ENCODE data around the gene EVA1C. TPM values are rescaled to one million over a fixed set of nuclear protein-coding genes. Genes with fewer than 3 reads are reported as not detected.
"Not testable (repeated sequence)": the region's sequence is repeated elsewhere in the genome, so short reads cannot be mapped to it uniquely, and the experiment has no call there.

Gene EVA1C
- total and polyA plus RNA-seq, 9 donors: 1.3 to 2.9 (median 2.0) TPM

- Histone ChIP-seq H3K27me3 (ENCODE audit: control insufficient read depth, insufficient read depth, low read length) (no peaks in the 10 kb centered on the region), H3K27ac (ENCODE audit: low read length) (no peak overlapping the region), H3K36me3 (ENCODE audit: control insufficient read depth, insufficient read depth, low read length) (no peaks in the 10 kb centered on the region), H3K9me3 (replicated peaks; ENCODE audit: control insufficient read depth, low read depth, low read length) (no peaks in the 10 kb centered on the region), H3K4me1 (ENCODE audit: control insufficient read depth, insufficient read depth, low read length) (peaks cover 10% of the 10 kb centered on the region), H3K4me3 (ENCODE audit: low read length) (no peak overlapping the region)
- WGBS (ENCODE audit: insufficient coverage): no CpG with 5 or more reads among the region's 9 CpGs
- no peak for DNase-seq
These were observed 44.9 kb downstream of the EVA1C start for GRCh38 chr21:32457360-32457840.

DNA sequence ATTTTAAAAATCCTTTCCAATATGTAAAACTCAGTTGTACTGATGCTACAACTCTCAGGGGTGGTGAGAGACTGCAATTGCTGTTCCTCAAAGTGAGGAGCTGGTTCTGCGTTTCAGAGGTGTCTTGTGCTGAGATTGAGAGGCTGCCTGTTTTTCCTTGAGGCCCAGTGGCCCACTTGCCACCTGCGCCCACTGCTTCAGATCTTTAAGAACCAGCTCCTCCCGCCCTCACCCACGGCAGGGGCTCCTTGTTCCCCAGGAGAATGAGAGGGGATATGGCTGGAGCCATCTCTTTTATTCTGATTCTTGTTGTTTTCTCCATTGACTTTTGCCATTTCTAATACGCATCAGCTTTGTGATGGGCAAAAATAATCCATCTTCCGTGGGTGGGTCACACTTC, 45.5 kb downstream of the EVA1C start:
- no peak for DNase-seq
- no peaks in the 10 kb centered on the region for H3K27me3 ChIP-seq (ENCODE audit: control insufficient read depth, insufficient read depth, low read length)
- H3K27ac ChIP-seq (ENCODE audit: low read length): no peak overlapping the region
- H3K4me1 ChIP-seq (ENCODE audit: control insufficient read depth, insufficient read depth, low read length): peaks cover 10% of the 10 kb centered on the region
- no peak overlapping the region for H3K4me3 ChIP-seq (ENCODE audit: low read length)
- WGBS (ENCODE audit: insufficient coverage): 59% methylated on average over 2 of the region's 6 CpGs
- H3K36me3 ChIP-seq (ENCODE audit: control insufficient read depth, insufficient read depth, low read length): no peaks in the 10 kb centered on the region
- no peaks in the 10 kb centered on the region for H3K9me3 ChIP-seq (replicated peaks; ENCODE audit: control insufficient read depth, low read depth, low read length)

- 73% methylated on average over 2 of the region's 5 CpGs for WGBS (ENCODE audit: insufficient coverage)
- no peaks in the 10 kb centered on the region for H3K9me3 ChIP-seq (replicated peaks; ENCODE audit: control insufficient read depth, low read depth, low read length)
- H3K36me3 ChIP-seq (ENCODE audit: control insufficient read depth, insufficient read depth, low read length): no peaks in the 10 kb centered on the region
- peaks cover 10% of the 10 kb centered on the region for H3K4me1 ChIP-seq (ENCODE audit: control insufficient read depth, insufficient read depth, low read length)
- no peak for DNase-seq
- H3K27me3 ChIP-seq (ENCODE audit: control insufficient read depth, insufficient read depth, low read length): no peaks in the 10 kb centered on the region
- no peak overlapping the region for H3K27ac ChIP-seq (ENCODE audit: low read length)
- H3K4me3 ChIP-seq (ENCODE audit: low read length): no peak overlapping the region
These were observed 47.5 kb downstream of the EVA1C start for GRCh38 chr21:32459972-32460371.

DNA sequence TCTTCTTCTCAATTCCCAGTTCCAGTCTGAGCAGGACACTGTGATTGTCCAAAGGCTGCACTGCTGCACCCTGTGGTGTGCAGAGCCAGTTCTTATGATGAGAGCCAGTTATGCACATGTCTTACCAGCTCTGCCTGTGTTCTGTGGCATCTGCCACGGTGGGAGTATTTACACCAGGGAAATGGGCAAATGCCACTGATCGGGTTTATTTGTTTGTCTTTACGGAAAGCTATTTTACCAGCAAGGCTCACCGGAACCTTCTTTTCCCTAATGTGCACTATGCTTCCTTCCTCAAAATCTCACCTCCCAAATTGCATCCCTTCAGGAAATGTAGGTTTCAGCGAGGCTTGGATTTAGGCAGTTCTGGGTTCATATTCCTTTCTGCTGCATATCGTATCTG, 49.0 kb downstream of the EVA1C start:
- Histone ChIP-seq H3K36me3 (ENCODE audit: control insufficient read depth, insufficient read depth, low read length) (no peaks in the 10 kb centered on the region), H3K27ac (ENCODE audit: low read length) (no peak overlapping the region), H3K4me3 (ENCODE audit: low read length) (no peak overlapping the region), H3K27me3 (ENCODE audit: control insufficient read depth, insufficient read depth, low read length) (no peaks in the 10 kb centered on the region), H3K4me1 (ENCODE audit: control insufficient read depth, insufficient read depth, low read length) (peaks cover 10% of the 10 kb centered on the region), H3K9me3 (replicated peaks; ENCODE audit: control insufficient read depth, low read depth, low read length) (no peaks in the 10 kb centered on the region)
- WGBS (ENCODE audit: insufficient coverage): 88% methylated on average over 3 of the region's 6 CpGs
- DNase-seq: no peak

GRCh38 chr21:32462564-32462963, 50.1 kb downstream of the EVA1C start:
- H3K36me3 ChIP-seq (ENCODE audit: control insufficient read depth, insufficient read depth, low read length); H3K9me3 ChIP-seq (replicated peaks; ENCODE audit: control insufficient read depth, low read depth, low read length); H3K4me3 ChIP-seq (ENCODE audit: low read length); DNase-seq; H3K4me1 ChIP-seq (ENCODE audit: control insufficient read depth, insufficient read depth, low read length); H3K27ac ChIP-seq (ENCODE audit: low read length); H3K27me3 ChIP-seq (ENCODE audit: control insufficient read depth, insufficient read depth, low read length): not testable (repeated sequence)
- no CpG with 5 or more reads among the region's 3 CpGs for WGBS (ENCODE audit: insufficient coverage)

- Histone ChIP-seq H3K27ac (ENCODE audit: low read length) (no peak overlapping the region), H3K4me1 (ENCODE audit: control insufficient read depth, insufficient read depth, low read length) (no peaks in the 10 kb centered on the region), H3K9me3 (replicated peaks; ENCODE audit: control insufficient read depth, low read depth, low read length) (no peaks in the 10 kb centered on the region), H3K4me3 (ENCODE audit: low read length) (no peak overlapping the region), H3K36me3 (ENCODE audit: control insufficient read depth, insufficient read depth, low read length) (no peaks in the 10 kb centered on the region), H3K27me3 (ENCODE audit: control insufficient read depth, insufficient read depth, low read length) (no peaks in the 10 kb centered on the region)
- DNase-seq: no peak
- WGBS (ENCODE audit: insufficient coverage): no CpG with 5 or more reads among the region's 7 CpGs
These were observed 50.9 kb downstream of the EVA1C start for GRCh38 chr21:32463367-32463766.

DNA sequence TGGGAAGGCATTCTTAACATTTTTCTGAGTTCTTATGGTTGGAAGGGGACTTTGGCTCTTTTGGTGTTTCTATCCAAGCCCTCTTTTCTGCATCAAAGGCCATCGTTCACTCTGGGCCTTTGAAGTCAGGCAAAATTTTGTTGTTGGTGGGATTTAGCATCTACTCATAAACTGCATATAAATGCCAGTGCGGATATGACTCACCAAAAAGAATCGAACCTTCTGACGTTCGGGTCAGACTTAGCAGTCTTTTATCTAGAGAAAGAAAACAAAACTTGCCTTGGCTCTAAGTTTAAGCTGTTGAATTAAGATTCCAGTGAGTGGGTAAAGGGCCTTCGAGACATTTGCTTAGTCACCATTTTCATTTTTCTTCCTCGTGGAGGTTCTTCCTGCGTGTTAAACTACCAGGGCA, 51.4 kb downstream of the EVA1C start:
- DNase-seq: no peak
- no peak overlapping the region for H3K27ac ChIP-seq (ENCODE audit: low read length)
- no peaks in the 10 kb centered on the region for H3K36me3 ChIP-seq (ENCODE audit: control insufficient read depth, insufficient read depth, low read length)
- no peak overlapping the region for H3K4me3 ChIP-seq (ENCODE audit: low read length)
- H3K9me3 ChIP-seq (replicated peaks; ENCODE audit: control insufficient read depth, low read depth, low read length): no peaks in the 10 kb centered on the region
- no CpG with 5 or more reads among the region's 8 CpGs for WGBS (ENCODE audit: insufficient coverage)
- H3K27me3 ChIP-seq (ENCODE audit: control insufficient read depth, insufficient read depth, low read length): no peaks in the 10 kb centered on the region
- H3K4me1 ChIP-seq (ENCODE audit: control insufficient read depth, insufficient read depth, low read length): no peaks in the 10 kb centered on the region

DNA sequence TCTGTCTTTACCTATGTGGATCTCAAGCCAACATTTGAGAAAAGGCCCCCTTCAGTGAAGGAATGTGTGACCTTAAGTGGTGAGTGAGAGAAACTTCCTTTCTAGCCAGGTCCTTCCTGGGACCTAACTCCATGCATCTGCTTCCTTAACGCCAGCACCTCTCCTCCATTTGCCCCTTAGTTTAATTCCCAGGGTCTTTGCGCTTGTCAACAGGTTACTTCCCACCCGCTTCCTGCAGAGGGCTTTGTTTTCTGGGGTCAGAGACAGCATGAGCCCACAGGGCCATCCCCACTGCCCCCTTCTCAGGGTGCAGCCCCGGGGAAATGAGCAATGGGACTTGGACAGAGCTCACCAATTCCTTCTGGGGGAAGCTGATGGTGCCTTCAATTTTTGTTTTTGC, 54.8 kb downstream of the EVA1C start:
- Histone ChIP-seq H3K27ac (ENCODE audit: low read length) (no peak overlapping the region), H3K4me3 (ENCODE audit: low read length) (no peak overlapping the region), H3K9me3 (replicated peaks; ENCODE audit: control insufficient read depth, low read depth, low read length) (no peaks in the 10 kb centered on the region), H3K27me3 (ENCODE audit: control insufficient read depth, insufficient read depth, low read length) (no peaks in the 10 kb centered on the region), H3K4me1 (ENCODE audit: control insufficient read depth, insufficient read depth, low read length) (no peaks in the 10 kb centered on the region), H3K36me3 (ENCODE audit: control insufficient read depth, insufficient read depth, low read length) (no peaks in the 10 kb centered on the region)
- WGBS (ENCODE audit: insufficient coverage): 44% methylated on average over 3 of the region's 4 CpGs
- DNase-seq: no peak

DNA sequence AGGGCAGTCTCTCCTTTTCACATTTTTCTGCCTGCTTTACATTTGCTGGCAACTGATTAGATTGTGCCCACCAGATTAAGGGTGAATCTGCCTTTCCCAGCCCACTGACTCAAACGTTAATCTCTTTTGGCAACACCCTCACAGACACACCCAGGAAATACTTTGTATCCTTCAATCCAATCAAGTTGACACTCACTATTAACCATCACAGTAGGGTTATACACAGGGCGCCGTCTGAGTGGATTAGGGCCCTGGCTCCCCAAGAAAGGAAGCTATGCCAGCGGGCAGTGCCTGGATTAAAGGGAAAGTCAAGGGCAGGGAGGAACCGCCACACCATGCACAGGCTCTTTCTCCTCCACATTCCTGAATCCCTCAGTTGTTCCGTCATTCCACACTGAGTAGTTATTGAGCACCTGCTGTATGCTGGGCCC, 56.2 kb downstream of the EVA1C start:
- no peak overlapping the region for H3K4me3 ChIP-seq (ENCODE audit: low read length)
- no peaks in the 10 kb centered on the region for H3K9me3 ChIP-seq (replicated peaks; ENCODE audit: control insufficient read depth, low read depth, low read length)
- no peaks in the 10 kb centered on the region for H3K36me3 ChIP-seq (ENCODE audit: control insufficient read depth, insufficient read depth, low read length)
- H3K27me3 ChIP-seq (ENCODE audit: control insufficient read depth, insufficient read depth, low read length): no peaks in the 10 kb centered on the region
- WGBS (ENCODE audit: insufficient coverage): 13% methylated on average over 1 of the region's 6 CpGs
- no peak overlapping the region for H3K27ac ChIP-seq (ENCODE audit: low read length)
- no peaks in the 10 kb centered on the region for H3K4me1 ChIP-seq (ENCODE audit: control insufficient read depth, insufficient read depth, low read length)
- DNase-seq: no peak

DNA sequence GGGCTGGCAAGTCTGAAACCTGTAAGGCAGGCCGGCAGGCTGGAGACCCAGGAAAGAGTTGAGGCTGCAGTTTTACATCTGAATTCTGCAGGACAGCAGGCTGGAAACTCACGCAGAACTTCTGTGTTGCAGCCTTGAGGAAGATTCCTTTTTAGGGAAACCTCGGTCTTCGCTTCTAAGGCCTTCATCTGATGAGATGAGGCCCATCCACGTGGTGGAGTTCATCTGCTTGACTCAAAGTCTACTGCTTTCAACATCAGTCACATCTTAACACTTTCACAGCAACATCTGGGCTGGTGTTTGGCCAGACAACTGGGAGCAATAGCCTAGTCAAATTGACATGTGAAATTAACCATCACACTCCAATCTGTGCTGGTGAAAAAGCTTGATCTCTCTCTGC, 57.1 kb downstream of the EVA1C start:
- peaks cover 2% of the 10 kb centered on the region for H3K4me1 ChIP-seq (ENCODE audit: control insufficient read depth, insufficient read depth, low read length)

GRCh38 chr21:32470206-32470605, 57.7 kb downstream of the EVA1C start:
- no peaks in the 10 kb centered on the region for H3K9me3 ChIP-seq (replicated peaks; ENCODE audit: control insufficient read depth, low read depth, low read length)
- peaks cover 7% of the 10 kb centered on the region for H3K4me1 ChIP-seq (ENCODE audit: control insufficient read depth, insufficient read depth, low read length)
- H3K27ac ChIP-seq (ENCODE audit: low read length): no peak overlapping the region
- DNase-seq: no peak
- no peak overlapping the region for H3K4me3 ChIP-seq (ENCODE audit: low read length)
- no peaks in the 10 kb centered on the region for H3K36me3 ChIP-seq (ENCODE audit: control insufficient read depth, insufficient read depth, low read length)
- no peaks in the 10 kb centered on the region for H3K27me3 ChIP-seq (ENCODE audit: control insufficient read depth, insufficient read depth, low read length)
- WGBS (ENCODE audit: insufficient coverage): 81% methylated on average over 8 of the region's 9 CpGs

More for the DNA sequence above, 57.1 kb downstream of the EVA1C start:
- Histone ChIP-seq H3K9me3 (replicated peaks; ENCODE audit: control insufficient read depth, low read depth, low read length) (no peaks in the 10 kb centered on the region), H3K36me3 (ENCODE audit: control insufficient read depth, insufficient read depth, low read length) (no peaks in the 10 kb centered on the region), H3K27ac (ENCODE audit: low read length) (no peak overlapping the region), H3K27me3 (ENCODE audit: control insufficient read depth, insufficient read depth, low read length) (no peaks in the 10 kb centered on the region), H3K4me3 (ENCODE audit: low read length) (no peak overlapping the region)
- no peak for DNase-seq
- 64% methylated on average over 3 of the region's 5 CpGs for WGBS (ENCODE audit: insufficient coverage)
